ENCODE results near the gene SP140.

DNA sequence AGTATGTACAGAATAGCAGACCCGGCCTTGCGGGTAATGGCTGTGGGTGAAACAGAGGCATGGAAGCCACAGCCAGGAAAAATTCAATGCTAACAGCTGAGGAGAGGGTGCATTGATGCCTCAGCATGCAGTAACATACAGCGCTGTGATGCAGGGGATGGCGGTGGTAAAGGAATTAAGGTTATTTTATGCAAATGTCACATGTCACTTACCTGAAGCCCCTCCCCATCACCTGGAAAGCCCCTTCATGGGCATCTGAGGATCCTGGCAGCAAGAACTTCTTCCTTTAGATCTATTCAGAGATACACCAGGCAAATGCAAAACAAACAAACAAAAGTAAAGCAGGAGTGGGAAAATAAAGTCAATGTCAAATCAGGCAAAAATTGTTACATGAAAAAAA lies 4.0 kb upstream of the SP140 start:
- TF ChIP-seq POLR2A (IDR thresholded peaks at IDR 0.05; ENCODE audit: low read length) (no peak), GATA1 (IDR thresholded peaks at IDR 0.05; ENCODE audit: low read depth, low read length) (no peak)

Measured in erythroblast (primary cell).